ENCODE data around the gene ARFGEF2. TPM values are rescaled to one million over a fixed set of nuclear protein-coding genes. Genes with fewer than 3 reads are reported as not detected.

The ARFGEF2 gene
- total and polyA plus RNA-seq, 10 of the 15 experiments (the other 5 are each of a cell fraction or from before 2014, with no cell fraction given): 5.2 to 24.1 (median 17.7) TPM

DNA sequence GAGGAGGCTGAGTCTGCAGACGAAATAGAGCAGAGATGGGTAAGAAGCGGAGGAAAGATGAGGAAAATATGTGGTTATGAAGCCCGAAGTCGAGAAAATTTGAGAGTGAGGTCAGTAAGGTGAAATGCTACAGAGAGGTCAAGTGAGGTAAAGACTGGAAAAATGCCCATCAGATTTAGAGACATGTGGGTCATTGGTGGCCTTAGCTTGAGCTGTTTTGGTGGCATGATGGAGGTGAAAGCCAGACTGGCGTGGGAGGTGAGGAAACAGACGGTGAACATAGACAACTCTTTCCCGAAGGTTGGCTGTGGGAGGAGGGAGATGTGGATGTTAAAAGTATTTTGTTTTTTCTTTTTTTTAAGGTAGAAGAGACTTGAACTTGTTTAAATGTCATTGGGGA is 9.4 kb downstream of the ARFGEF2 start:
- intact Hi-C loops (cut with micrococcal nuclease; ENCODE audit: unreplicated experiment) (no loop called here), in situ Hi-C loops (cut with MboI) (no loop called here)
- Histone ChIP-seq H3K4me3 (no peak overlapping the region), H3K36me3 (ENCODE audit: control insufficient read depth in 2 of 2, insufficient read depth in 2 of 2, low read length in 1 of 2) (peaks cover 0 to 4% of the 10 kb centered on the region in 2 experiments; a peak in 2 of 4 replicates), H3K4me2 (ENCODE audit: control insufficient read depth, insufficient read depth) (no peak overlapping the region), H3K79me2 (ENCODE audit: control insufficient read depth, insufficient read depth, low read length) (peaks cover 67% of the 10 kb centered on the region), H3K9me3 (replicated peaks; ENCODE audit: control insufficient read depth, insufficient read depth, low read length) (no peaks in the 10 kb centered on the region), H3K27ac (ENCODE audit: control insufficient read depth, insufficient read depth) (no peak overlapping the region), H3K27me3 (replicated peaks in 1 of 2; ENCODE audit: control insufficient read depth in 2 of 2, insufficient read depth in 2 of 2, low read length in 1 of 2) (no peaks in the 10 kb centered on the region), H3K4me1 (ENCODE audit: control insufficient read depth, insufficient read depth, low read length) (peaks cover 15% of the 10 kb centered on the region), H3K9ac (ENCODE audit: control insufficient read depth, insufficient read depth, low read length) (no peak overlapping the region), H2AFZ (ENCODE audit: control insufficient read depth, low read depth, low read length) (no peak overlapping the region), H4K20me1 (ENCODE audit: control insufficient read depth, insufficient read depth) (peaks cover 9% of the 10 kb centered on the region; the same call in 1 of the 2 replicates)
- WGBS (ENCODE audit: insufficient coverage, insufficient replicate concordance, low lambda C conversion rate, missing lambda C conversion rate): 89% methylated on average over 7 of the region's 7 CpGs
- TF ChIP-seq MEF2B (IDR thresholded peaks at IDR 0.05; ENCODE audit: partially characterized antibody, poor library complexity, severe bottlenecking) (no peak), NRF1 (conservative IDR thresholded peaks at IDR 0.05; ENCODE audit: low read depth, low read length) (no peak), HDGF (IDR thresholded peaks at IDR 0.05) (no peak)
- TF ChIP-seq, protein P1, sequence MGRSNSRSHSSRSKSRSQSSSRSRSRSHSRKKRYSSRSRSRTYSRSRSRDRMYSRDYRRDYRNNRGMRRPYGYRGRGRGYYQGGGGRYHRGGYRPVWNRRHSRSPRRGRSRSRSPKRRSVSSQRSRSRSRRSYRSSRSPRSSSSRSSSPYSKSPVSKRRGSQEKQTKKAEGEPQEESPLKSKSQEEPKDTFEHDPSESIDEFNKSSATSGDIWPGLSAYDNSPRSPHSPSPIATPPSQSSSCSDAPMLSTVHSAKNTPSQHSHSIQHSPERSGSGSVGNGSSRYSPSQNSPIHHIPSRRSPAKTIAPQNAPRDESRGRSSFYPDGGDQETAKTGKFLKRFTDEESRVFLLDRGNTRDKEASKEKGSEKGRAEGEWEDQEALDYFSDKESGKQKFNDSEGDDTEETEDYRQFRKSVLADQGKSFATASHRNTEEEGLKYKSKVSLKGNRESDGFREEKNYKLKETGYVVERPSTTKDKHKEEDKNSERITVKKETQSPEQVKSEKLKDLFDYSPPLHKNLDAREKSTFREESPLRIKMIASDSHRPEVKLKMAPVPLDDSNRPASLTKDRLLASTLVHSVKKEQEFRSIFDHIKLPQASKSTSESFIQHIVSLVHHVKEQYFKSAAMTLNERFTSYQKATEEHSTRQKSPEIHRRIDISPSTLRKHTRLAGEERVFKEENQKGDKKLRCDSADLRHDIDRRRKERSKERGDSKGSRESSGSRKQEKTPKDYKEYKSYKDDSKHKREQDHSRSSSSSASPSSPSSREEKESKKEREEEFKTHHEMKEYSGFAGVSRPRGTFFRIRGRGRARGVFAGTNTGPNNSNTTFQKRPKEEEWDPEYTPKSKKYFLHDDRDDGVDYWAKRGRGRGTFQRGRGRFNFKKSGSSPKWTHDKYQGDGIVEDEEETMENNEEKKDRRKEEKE (IDR thresholded peaks at IDR 0.05): no peak
- RAD21 ChIA-PET (ENCODE audit: unreplicated experiment): no interaction called here
- SMC1A ChIA-PET (ENCODE audit: uncharacterized antibody, unreplicated experiment): no interaction called here
- POLR2A ChIA-PET: interaction anchor here (0.5 kb wide), 1 partner anchor 26 kb away, joined by 3 read pairs; no protein-coding TSS in a partner anchor
- no peak for FAIRE-seq
- no peak for DNase-seq (ENCODE audit: low read depth, low spot score)
- BruUV-seq (replicated peaks): no TSS peak
- CTCF ChIA-PET: no interaction called here
- no peak for ATAC-seq
